Endothelial cell of umbilical vein (primary cell): Measurements from ENCODE around the gene RABGGTA. TPM values are rescaled to one million over a fixed set of nuclear protein-coding genes. Genes with fewer than 3 reads are reported as not detected.
A peak's percentile ranks its signal among the peaks of the same experiment; 100 is the strongest.

Source experiments
- BruUV-seq: library from RNA; stranded (reverse); fragments of 400-500 nt; replicated peaks from 2 replicates; lab custom pipeline; 2021; lab: Mats Ljungman, UMichigan
- CTCF ChIA-PET: fragments of 300-600, 350-600 bp; sonication (Branson Sonifier 250); formaldehyde crosslinking; loops from one replicate; lab custom pipeline; 2021; ENCODE audit warnings: antibody characterized with exemption, inconsistent platforms; lab: Charles Lee
- POLR2A ChIA-PET: fragments of 300-600, 350-600 bp; sonication (Branson Sonifier 250); formaldehyde crosslinking; loops from one replicate; lab custom pipeline; 2021; ENCODE audit warnings: antibody characterized with exemption, inconsistent platforms; lab: Charles Lee
- DNase-seq: peaks from one replicate; pipeline ENCODE4 v3.0.0-alpha.2; 2011; ENCODE audit warnings: low read depth, low spot score
- FAIRE-seq: peaks from 2 replicates; lab custom pipeline; 2011; peaks lifted over from hg19 to GRCh38; lab: Jason Lieb, UNC
- H2AFZ ChIP-seq: 2 replicates; pipeline ENCODE4 v1.6.0; 2012; ENCODE audit warnings: low read depth, low read length, control low read depth, inconsistent platforms
- H3K27ac ChIP-seq: 2 replicates; pipeline ENCODE4 v1.5.1; 2011; ENCODE audit warnings: low read depth, mild to moderate bottlenecking, control low read depth, low read length, moderate library complexity; ENCODE audit not compliant: insufficient read depth
- H3K27me3 ChIP-seq, 2 experiments: 2 replicates each; pipeline versions ENCODE4 v1.6.0 to v1.6.1; 2011; ENCODE audit warnings: low read length in 2 of 2, mixed read lengths in 1 of 2; ENCODE audit not compliant: control insufficient read depth in 2 of 2, insufficient read depth in 2 of 2
- H3K36me3 ChIP-seq, 2 experiments: 2 replicates in 1 of 2; 3 replicates in 1 of 2; pipeline ENCODE4 v1.5.1; 2011; ENCODE audit warnings: low read length in 2 of 2, mild to moderate bottlenecking in 1 of 2, moderate library complexity in 1 of 2; ENCODE audit not compliant: control insufficient read depth in 2 of 2, insufficient read depth in 2 of 2; ENCODE audit errors: extremely low read depth in 1 of 2
- H3K4me1 ChIP-seq: 3 replicates; pipeline ENCODE4 v1.5.1; 2011; ENCODE audit warnings: mild to moderate bottlenecking, low read length; ENCODE audit not compliant: control insufficient read depth, insufficient read depth; ENCODE audit errors: extremely low read depth
- H3K4me2 ChIP-seq: 2 replicates; pipeline ENCODE4 v1.6.1; 2011; ENCODE audit warnings: low read length, control low read depth, mixed read lengths; ENCODE audit not compliant: insufficient read depth
- H3K4me3 ChIP-seq, 3 experiments: fragments of 200-600 bp in 1 of 3; sonication (generic), shearing (Covaris generic) in 1 of 3; replicated peaks in 1 of 3; 2 replicates each; pipeline ENCODE4 v1.5.1; 2011 to 2016; ENCODE audit warnings: control low read depth in 3 of 3, low read length in 3 of 3, mild to moderate bottlenecking in 2 of 3, inconsistent platforms in 1 of 3, low read depth in 1 of 3, moderate library complexity in 1 of 3; ENCODE audit not compliant: insufficient read depth in 1 of 3
- H3K79me2 ChIP-seq: 2 replicates; pipeline ENCODE4 v1.6.0; 2012; ENCODE audit warnings: low read length, inconsistent platforms; ENCODE audit not compliant: control insufficient read depth, insufficient read depth
- H3K9ac ChIP-seq: replicated peaks from 2 replicates; pipeline ENCODE3; 2011; ENCODE audit warnings: low read length, control low read depth; ENCODE audit not compliant: insufficient read depth; ENCODE audit errors: extremely low read depth
- H3K9me1 ChIP-seq: replicated peaks from 3 replicates; pipeline ENCODE4 v1.6.0; 2011; ENCODE audit warnings: mild to moderate bottlenecking, low read length; ENCODE audit not compliant: control insufficient read depth, insufficient read depth; ENCODE audit errors: extremely low read depth
- H3K9me3 ChIP-seq: replicated peaks from 2 replicates; pipeline ENCODE4 v1.5.1; 2012; ENCODE audit warnings: low read length, inconsistent platforms; ENCODE audit not compliant: control insufficient read depth, insufficient read depth
- H4K20me1 ChIP-seq: replicated peaks from 2 replicates; pipeline ENCODE3; 2011; ENCODE audit warnings: mild to moderate bottlenecking, low read length; ENCODE audit not compliant: control insufficient read depth, insufficient read depth; ENCODE audit errors: extremely low read depth
- CTCF ChIP-seq, 2 donors: IDR thresholded peaks; 1 replicate in 1 of 2; 2 replicates in 1 of 2; pipeline ENCODE4 v1.5.1; 2011; ENCODE audit warnings: low read length in 2 of 2, mild to moderate bottlenecking in 2 of 2, moderate library complexity in 2 of 2, control low read depth in 1 of 2, inconsistent platforms in 1 of 2, low read depth in 1 of 2; ENCODE audit not compliant: insufficient read depth in 1 of 2; ENCODE audit errors: extremely low read depth in 1 of 2
- EZH2 ChIP-seq: IDR thresholded peaks from 2 replicates; pipeline ENCODE4 v1.6.1; 2012; ENCODE audit warnings: borderline replicate concordance, low read depth, mild to moderate bottlenecking, moderate library complexity, low read length, inconsistent platforms; ENCODE audit not compliant: severe bottlenecking
- FOS ChIP-seq: IDR thresholded peaks from 2 replicates; pipeline ENCODE4 v1.6.1; 2011; ENCODE audit warnings: mild to moderate bottlenecking, low read length, moderate library complexity, borderline replicate concordance; ENCODE audit not compliant: insufficient read depth
- GATA2 ChIP-seq: IDR thresholded peaks from 2 replicates; pipeline ENCODE4 v1.7.0; 2011; ENCODE audit warnings: low read depth, mild to moderate bottlenecking, moderate library complexity, mixed read lengths, low read length; ENCODE audit not compliant: insufficient read length, insufficient read depth
- JUN ChIP-seq: IDR thresholded peaks from 2 replicates; pipeline ENCODE4 v1.6.1; 2011; ENCODE audit warnings: borderline replicate concordance, low read depth; ENCODE audit not compliant: insufficient read length, insufficient read depth
- MAX ChIP-seq: IDR thresholded peaks from 2 replicates; pipeline ENCODE4 v1.6.1; 2011; ENCODE audit not compliant: insufficient read depth, insufficient read length
- MYC ChIP-seq: IDR thresholded peaks from one replicate; pipeline ENCODE4 v1.6.1; 2011; ENCODE audit warnings: mild to moderate bottlenecking, low read depth, low read length
- POLR2A ChIP-seq: IDR thresholded peaks from 2 replicates; pipeline ENCODE4 v1.6.1; 2012; ENCODE audit warnings: low read depth, mild to moderate bottlenecking, control low read depth, low read length
- POLR2AphosphoS5 ChIP-seq: IDR thresholded peaks from 2 replicates; pipeline ENCODE4 v1.6.1; 2012; ENCODE audit warnings: low read depth, mild to moderate bottlenecking, control low read depth, low read length, moderate library complexity; ENCODE audit not compliant: insufficient read depth
- dilution Hi-C: fragments of 300-500 bp; cut with MboI; formaldehyde crosslinking; loops from one replicate; pipeline ENCODE4 v1.15.0; 2019; ENCODE audit warnings: low sequenced_read_pairs; ENCODE audit not compliant: extremely low pct_ligation_motif_present
- intact Hi-C: fragments of 100-400 bp; cut with micrococcal nuclease; formaldehyde crosslinking; loops from one replicate; pipeline ENCODE4 v1.10.0; 2022
- polyA plus RNA-seq, 4 experiments: library from polyadenylated mRNA; depleted of rRNA in 3 of 4; stranded (reverse) in 3 of 4; unstranded in 1 of 4; fragments of >200 nt; gene quantifications; 2 replicates each; pipeline versions ENCODE4 v1.2.1 to v1.2.3, GENCODE V29; 2011 to 2012; ENCODE audit warnings: missing spikeins in 1 of 4
- total RNA-seq: library from RNA; stranded (reverse); gene quantifications from 2 replicates; pipeline ENCODE4 v1.2.3, GENCODE V29; 2021

The RABGGTA gene
- total and polyA plus RNA-seq, 2 donors (not counting 3 experiments of a cell fraction or from before 2014, with no cell fraction given): 29.3 to 80.1 TPM

GRCh38 chr14:24316597-24316950 is 45.2 kb upstream of the RABGGTA start:
- H2AFZ ChIP-seq: peak overlapping the region; percentile 65
- no peaks in the 10 kb centered on the region for H3K9me1 ChIP-seq
- dilution Hi-C loops: no loop called here
- H3K4me3 ChIP-seq: no peak overlapping the region
- no peak overlapping the region for H3K27ac ChIP-seq
- H3K4me1 ChIP-seq: peaks cover 60% of the 10 kb centered on the region
- FAIRE-seq (no peak), DNase-seq (no peak)
- H3K79me2 ChIP-seq: no peaks in the 10 kb centered on the region
- CTCF ChIA-PET: interaction anchor here (1.3 to 1.7 kb wide), 4 partner anchors 8 to 120 kb away, joined by 4 to 9 read pairs (median 6); partner anchors contain the start of gene CIDEB
- no peaks in the 10 kb centered on the region for H3K27me3 ChIP-seq
- no peak overlapping the region for H3K4me2 ChIP-seq
- no peak for TF ChIP-seq GATA2
- TF ChIP-seq POLR2AphosphoS5: no peak
- POLR2A ChIA-PET: no interaction called here
- no peaks in the 10 kb centered on the region for H4K20me1 ChIP-seq
- no peaks in the 10 kb centered on the region for H3K9me3 ChIP-seq
- intact Hi-C loops: no loop called here
- BruUV-seq: no TSS peak
- H3K36me3 ChIP-seq: peaks cover 0 to 3% of the 10 kb centered on the region in 2 experiments
- no peak overlapping the region for H3K9ac ChIP-seq

GRCh38 chr14:24315807-24316596 is 44.6 kb upstream of the RABGGTA start:
- H3K79me2 ChIP-seq: no peaks in the 10 kb centered on the region
- no peak for FAIRE-seq
- BruUV-seq: no TSS peak
- H3K9me3 ChIP-seq: no peaks in the 10 kb centered on the region
- peaks cover 0 to 1% of the 10 kb centered on the region in 2 experiments for H3K36me3 ChIP-seq
- H3K4me1 ChIP-seq: peaks cover 66% of the 10 kb centered on the region
- ChIA-PET CTCF (interaction anchor here (1.0 to 1.7 kb wide), 5 partner anchors 8 to 120 kb away, joined by 4 to 9 read pairs (median 5); partner anchors contain the start of gene CIDEB), POLR2A (no interaction called here)
- DNase-seq: peak; percentile 37
- no peak overlapping the region for H3K4me2 ChIP-seq
- H3K9me1 ChIP-seq: no peaks in the 10 kb centered on the region
- no peak overlapping the region for H3K4me3 ChIP-seq
- H3K27me3 ChIP-seq: no peaks in the 10 kb centered on the region
- intact Hi-C loops (no loop called here), dilution Hi-C loops (no loop called here)
- H4K20me1 ChIP-seq: no peaks in the 10 kb centered on the region
- peak overlapping the region; percentile 65 for H2AFZ ChIP-seq
- no peak overlapping the region for H3K9ac ChIP-seq
- H3K27ac ChIP-seq: no peak overlapping the region
- TF ChIP-seq POLR2A: no peak
- peak; percentile 35 for TF ChIP-seq GATA2
- TF ChIP-seq POLR2AphosphoS5: peak; percentile 53
- no peak for TF ChIP-seq EZH2
- peak; percentile 13 to 44 for TF ChIP-seq CTCF (IDR thresholded peaks at IDR 0.05; ENCODE audit: extremely low read depth in 1 of 2, insufficient read depth in 1 of 2, low read depth in 1 of 2, low read length in 2 of 2)
- TF ChIP-seq MYC: no peak
- peak; percentile 76 for TF ChIP-seq MAX
- no peak for TF ChIP-seq JUN
- TF ChIP-seq FOS: no peak
